Measurements from ENCODE around the gene EBF4. TPM values are rescaled to one million over a fixed set of nuclear protein-coding genes. Genes with fewer than 3 reads are reported as not detected.

EBF4 gene
- total RNA-seq, 1 donor from 2014 or later = 15.3 TPM

GRCh38 chr20:2657241-2657640, 35.3 kb upstream of the EBF4 start:
- Histone ChIP-seq H3K36me3 (peaks cover 86% of the 10 kb centered on the region), H3K4me3 (no peak overlapping the region), H3K4me1 (peaks cover 18% of the 10 kb centered on the region), H3K27me3 (ENCODE audit: low read depth) (no peaks in the 10 kb centered on the region), H3K9me3 (no peaks in the 10 kb centered on the region), H3K27ac (no peak overlapping the region)
- no peak for DNase-seq
- no peak for ATAC-seq
- TF ChIP-seq CTCF (IDR thresholded peaks at IDR 0.05) = no peak
- intact Hi-C loops (cut with DNase I) = no loop called here

GRCh38 chr20:2657674-2658073, 34.9 kb upstream of the EBF4 start:
- intact Hi-C loops (cut with DNase I) = no loop called here
- H3K4me3 ChIP-seq = no peak overlapping the region
- H3K36me3 ChIP-seq = peaks cover 90% of the 10 kb centered on the region
- peaks cover 18% of the 10 kb centered on the region for H3K4me1 ChIP-seq
- TF ChIP-seq CTCF (IDR thresholded peaks at IDR 0.05) = no peak
- DNase-seq (no peak), ATAC-seq (no peak)
- no peaks in the 10 kb centered on the region for H3K9me3 ChIP-seq
- H3K27ac ChIP-seq = no peak overlapping the region
- no peaks in the 10 kb centered on the region for H3K27me3 ChIP-seq (ENCODE audit: low read depth)

- DNase-seq (no peak), ATAC-seq (no peak)
- intact Hi-C loops (cut with DNase I) = no loop called here
- peaks cover 92% of the 10 kb centered on the region for H3K36me3 ChIP-seq
- H3K27me3 ChIP-seq (ENCODE audit: low read depth) = no peaks in the 10 kb centered on the region
- no peak overlapping the region for H3K27ac ChIP-seq
- no peak for TF ChIP-seq CTCF (IDR thresholded peaks at IDR 0.05)
- H3K9me3 ChIP-seq = no peaks in the 10 kb centered on the region
- H3K4me1 ChIP-seq = peaks cover 20% of the 10 kb centered on the region
- no peak overlapping the region for H3K4me3 ChIP-seq
These were observed 33.9 kb upstream of the EBF4 start for GRCh38 chr20:2658414-2659354.

- DNase-seq (no peak), ATAC-seq (no peak)
- peaks cover 13% of the 10 kb centered on the region for H3K4me1 ChIP-seq
- no peaks in the 10 kb centered on the region for H3K27me3 ChIP-seq (ENCODE audit: low read depth)
- no peak overlapping the region for H3K27ac ChIP-seq
- peaks cover 84% of the 10 kb centered on the region for H3K36me3 ChIP-seq
- no peaks in the 10 kb centered on the region for H3K9me3 ChIP-seq
- no peak overlapping the region for H3K4me3 ChIP-seq
- TF ChIP-seq CTCF (IDR thresholded peaks at IDR 0.05) = no peak
- intact Hi-C loops (cut with DNase I) = no loop called here
These were observed 33.0 kb upstream of the EBF4 start for GRCh38 chr20:2659547-2659946.

- intact Hi-C loops (cut with DNase I) = no loop called here
- no peak for TF ChIP-seq CTCF (IDR thresholded peaks at IDR 0.05)
- Histone ChIP-seq H3K27me3 (ENCODE audit: low read depth) (no peaks in the 10 kb centered on the region), H3K27ac (peak overlapping the region; percentile 90), H3K36me3 (peaks cover 45% of the 10 kb centered on the region), H3K4me1 (peaks cover 10% of the 10 kb centered on the region), H3K9me3 (no peaks in the 10 kb centered on the region), H3K4me3 (peak overlapping the region; percentile 93)
- ATAC-seq (no peak), DNase-seq (no peak)
These were observed 29.2 kb upstream of the EBF4 start for GRCh38 chr20:2663364-2663886.
